ENCODE results near the gene UBP1.

- TF ChIP-seq JUND (IDR thresholded peaks at IDR 0.05) (no peak), HNF4A (conservative IDR thresholded peaks at IDR 0.05) (no peak), REST (IDR thresholded peaks at IDR 0.05) (no peak), CTCF (IDR thresholded peaks at IDR 0.05; ENCODE audit: low read depth, low read length, missing input control) (no peak), GABPA (IDR thresholded peaks at IDR 0.05 in 1 of 2, conservative IDR thresholded peaks at IDR 0.05 in 1 of 2) (no peak), MAX (IDR thresholded peaks at IDR 0.05) (no peak), SP1 (IDR thresholded peaks at IDR 0.05) (no peak), RAD21 (IDR thresholded peaks at IDR 0.05) (no peak), EGR1 (IDR thresholded peaks at IDR 0.05; ENCODE audit: low read depth in 2 of 2) (no peak), TAF1 (conservative IDR thresholded peaks at IDR 0.05) (no peak), YY1 (IDR thresholded peaks at IDR 0.05) (no peak)
Observed at GRCh38 chr3:33453331-33453761, 13.1 kb upstream of the UBP1 start.

All from liver (tissue), 3 donors.